Kidney (tissue), 14 donors: Measurements from ENCODE around the gene CHST10. TPM values are rescaled to one million over a fixed set of nuclear protein-coding genes. Genes with fewer than 3 reads are reported as not detected.
A peak's percentile ranks its signal among the peaks of the same experiment; 100 is the strongest.
"Not testable (repeated sequence)": the region's sequence is repeated elsewhere in the genome, so short reads cannot be mapped to it uniquely, and the experiment has no call there.

Experiments used
- DNase-seq, 5 donors: peaks; one replicate each; pipeline ENCODE4 v3.0.0-alpha.2; 2013 to 2020
- FAIRE-seq: peaks from 2 replicates; lab custom pipeline; 2012; peaks lifted over from hg19 to GRCh38; lab: Jason Lieb, UNC
- H3K27ac ChIP-seq, 2 donors: one replicate each; pipeline ENCODE4 v1.7.0; 2013; ENCODE audit warnings: low read depth in 2 of 2, low read length in 2 of 2, inconsistent platforms in 1 of 2
- H3K27me3 ChIP-seq: one replicate; pipeline ENCODE4 v1.7.1; 2013; ENCODE audit warnings: low read length, inconsistent platforms; ENCODE audit not compliant: control insufficient read depth, insufficient read depth
- H3K36me3 ChIP-seq, 3 donors: one replicate each; pipeline versions ENCODE4 v1.7.0 to v1.7.1; 2013; ENCODE audit warnings: low read length in 3 of 3, control low read depth in 1 of 3, inconsistent platforms in 1 of 3; ENCODE audit not compliant: insufficient read depth in 3 of 3, control insufficient read depth in 2 of 3
- H3K4me1 ChIP-seq, 3 donors: one replicate each; pipeline versions ENCODE4 v1.7.0 to v1.7.1; 2013; ENCODE audit warnings: low read length in 3 of 3, inconsistent platforms in 1 of 3, low read depth in 1 of 3; ENCODE audit not compliant: control insufficient read depth in 2 of 3, insufficient read depth in 2 of 3
- H3K4me3 ChIP-seq, 3 donors: one replicate each; pipeline versions ENCODE4 v1.7.0 to v1.8.1; 2013; ENCODE audit warnings: low read length in 3 of 3, control low read depth in 1 of 3, inconsistent platforms in 1 of 3
- H3K9ac ChIP-seq, 3 donors: one replicate each; pipeline versions ENCODE4 v1.7.0 to v1.7.1; 2013; ENCODE audit warnings: low read length in 3 of 3, control low read depth in 1 of 3, inconsistent platforms in 1 of 3
- H3K9me3 ChIP-seq, 3 donors: one replicate each; pipeline versions ENCODE4 v1.7.0 to v1.7.1; 2013; ENCODE audit warnings: low read length in 3 of 3, control low read depth in 1 of 3, inconsistent platforms in 1 of 3; ENCODE audit not compliant: control insufficient read depth in 2 of 3, insufficient read depth in 1 of 3
- CTCF ChIP-seq: IDR thresholded peaks from 3 replicates; pipeline ENCODE4 v1.5.1; 2012; ENCODE audit warnings: mild to moderate bottlenecking, moderate library complexity, borderline replicate concordance; ENCODE audit not compliant: insufficient read depth; ENCODE audit errors: extremely low read depth
- intact Hi-C: fragments of 100-400 bp; cut with DNase I; formaldehyde crosslinking; loops from one replicate; pipeline ENCODE4 v1.11.1; 2022
- polyA plus RNA-seq: library from polyadenylated mRNA; stranded (reverse); fragments of 350-450 nt; fragmentation: Illumina TruSeq; extraction: RNeasy Lipid Tissue Mini Kit (QIAGEN cat#74804); gene quantifications from one replicate; pipeline ENCODE4 v1.2.3, GENCODE V29; 2014; ENCODE audit warnings: low read depth, low replicate concordance; ENCODE audit not compliant: insufficient read depth
- total RNA-seq: library from RNA; stranded (reverse); fragmentation: NEBNext Ultra II Directional; extraction: Animal tissue kit (Norgen Biotek cat#: 25700); gene quantifications from one replicate; pipeline ENCODE4 v1.2.1, GENCODE V29; 2021
- donor health status: control.
- donor health status: control.
- donor health status: control.
- donor health status: control.
- donor health status: control.
- donor health status: DM: yes; HTN: yes; CAD: no.
- donor health status: Normal renal cell carcinoma (clear cell type).

The CHST10 gene
- total and polyA plus RNA-seq, 2 donors from 2014 or later = 6.2 to 7.1 TPM

- Histone ChIP-seq H3K4me1 (no peaks in the 10 kb centered on the region), H3K4me3 (no peak overlapping the region), H3K9me3 (no peaks in the 10 kb centered on the region), H3K27me3 (no peaks in the 10 kb centered on the region), H3K9ac (no peak overlapping the region), H3K27ac (no peak overlapping the region), H3K36me3 (no peaks in the 10 kb centered on the region)
- DNase-seq (no peak), FAIRE-seq (no peak)
- TF ChIP-seq CTCF = no peak
- intact Hi-C loops = no loop called here
Measured at GRCh38 chr2:100380681-100381080, 36.8 kb downstream of the CHST10 start.

- H3K9ac ChIP-seq = no peak overlapping the region
- H3K27ac ChIP-seq = no peak overlapping the region
- H3K4me3 ChIP-seq = no peak overlapping the region
- no peak for FAIRE-seq
- intact Hi-C loops = loop anchor here (10.0 kb wide), 1 partner anchor 112 kb away; no protein-coding TSS in a partner anchor
- TF ChIP-seq CTCF = no peak
- H3K9me3 ChIP-seq = peaks cover 0 to 3% (median 0%) of the 10 kb centered on the region in 3 donors
- H3K36me3 ChIP-seq = no peaks in the 10 kb centered on the region
- H3K27me3 ChIP-seq = no peaks in the 10 kb centered on the region
- no peak for DNase-seq
- no peaks in the 10 kb centered on the region for H3K4me1 ChIP-seq
Measured at GRCh38 chr2:100376836-100377235, 40.6 kb downstream of the CHST10 start.

- DNase-seq (no peak), FAIRE-seq (no peak)
- no peak overlapping the region for H3K4me3 ChIP-seq
- intact Hi-C loops = no loop called here
- no peak overlapping the region for H3K9ac ChIP-seq
- H3K9me3 ChIP-seq = peaks cover 0 to 14% (median 0%) of the 10 kb centered on the region in 3 donors
- H3K27me3 ChIP-seq = no peaks in the 10 kb centered on the region
- H3K27ac ChIP-seq = no peak overlapping the region
- no peak for TF ChIP-seq CTCF
- no peaks in the 10 kb centered on the region for H3K36me3 ChIP-seq
- no peaks in the 10 kb centered on the region for H3K4me1 ChIP-seq
Measured at GRCh38 chr2:100367163-100367562, 50.3 kb downstream of the CHST10 start.

GRCh38 chr2:100365434-100365833 lies 52.0 kb downstream of the CHST10 start:
- Histone ChIP-seq H3K4me3 (no peak overlapping the region), H3K27ac (no peak overlapping the region), H3K36me3 (no peaks in the 10 kb centered on the region), H3K9me3 (peaks cover 0 to 17% (median 0%) of the 10 kb centered on the region in 3 donors), H3K4me1 (no peaks in the 10 kb centered on the region), H3K27me3 (no peaks in the 10 kb centered on the region), H3K9ac (no peak overlapping the region)
- intact Hi-C loops = no loop called here
- FAIRE-seq (no peak), DNase-seq (peak in 1 of 5 donors; percentile 36)
- TF ChIP-seq CTCF = no peak

- H3K27me3 ChIP-seq, intact Hi-C loops, DNase-seq, FAIRE-seq, H3K36me3 ChIP-seq, H3K9ac ChIP-seq, H3K9me3 ChIP-seq, H3K27ac ChIP-seq, H3K4me1 ChIP-seq, H3K4me3 ChIP-seq: not testable (repeated sequence)
Measured at GRCh38 chr2:100362269-100362668, 55.2 kb downstream of the CHST10 start.
